MM.1S (cell line): Measurements from ENCODE around the gene C14orf132.

Experiments
- DNase-seq: peaks from one replicate; pipeline ENCODE4 v3.0.0-alpha.2; 2015
- H2AFZ ChIP-seq: fragments of 300-600 bp; sonication (generic); 2 replicates; pipeline ENCODE4 v1.6.0; 2016; ENCODE audit warnings: antibody characterized with exemption, low read length
- H3F3A ChIP-seq: fragments of 300-600 bp; sonication (generic); 2 replicates; pipeline ENCODE4 v1.6.1; 2016; ENCODE audit warnings: mild to moderate bottlenecking, antibody characterized with exemption, low read length, moderate library complexity, mixed read lengths; ENCODE audit not compliant: insufficient read depth
- H3K27ac ChIP-seq: fragments of 300-600 bp; sonication (generic); 2 replicates; pipeline ENCODE4 v1.5.1; 2016; ENCODE audit warnings: mild to moderate bottlenecking, low read length
- H3K27me3 ChIP-seq: fragments of 300-600 bp; sonication (generic); replicated peaks from 2 replicates; pipeline ENCODE4 v1.6.0; 2016; ENCODE audit warnings: low read length; ENCODE audit not compliant: insufficient read depth
- H3K36me3 ChIP-seq: fragments of 300-600 bp; sonication (generic); replicated peaks from 2 replicates; pipeline ENCODE4 v1.6.1; 2016; ENCODE audit warnings: mild to moderate bottlenecking, low read length, mixed read lengths; ENCODE audit not compliant: insufficient read depth
- H3K4me1 ChIP-seq: fragments of 300-600 bp; sonication (generic); 2 replicates; pipeline ENCODE4 v1.6.1; 2016; ENCODE audit warnings: low read length, mixed read lengths
- H3K4me2 ChIP-seq: fragments of 300-600 bp; sonication (generic); 2 replicates; pipeline ENCODE4 v1.6.0; 2016; ENCODE audit warnings: low read depth, low read length
- H3K4me3 ChIP-seq: fragments of 300-600 bp; sonication (generic); 2 replicates; pipeline ENCODE4 v1.5.1; 2016; ENCODE audit warnings: low read length, mixed read lengths
- H3K79me2 ChIP-seq: fragments of 300-600 bp; sonication (generic); 2 replicates; pipeline ENCODE4 v1.6.1; 2016; ENCODE audit warnings: mixed run types, low read length, mixed read lengths
- H3K9ac ChIP-seq: fragments of 300-600 bp; sonication (generic); 2 replicates; pipeline ENCODE4 v1.6.1; 2016; ENCODE audit warnings: low read length, mixed read lengths
- H3K9me2 ChIP-seq: fragments of 300-600 bp; sonication (generic); replicated peaks from 2 replicates; pipeline ENCODE4 v1.6.1; 2016; ENCODE audit warnings: mild to moderate bottlenecking, low read length, mixed read lengths; ENCODE audit not compliant: insufficient read depth
- H3K9me3 ChIP-seq: fragments of 300-600 bp; sonication (generic); replicated peaks from 2 replicates; pipeline ENCODE4 v1.6.1; 2016; ENCODE audit warnings: mild to moderate bottlenecking, low read length, mixed read lengths; ENCODE audit not compliant: insufficient read depth
- H4K20me1 ChIP-seq: fragments of 300-600 bp; sonication (generic); 2 replicates; pipeline ENCODE4 v1.6.1; 2016; ENCODE audit warnings: mild to moderate bottlenecking, low read length, moderate library complexity, mixed read lengths; ENCODE audit not compliant: insufficient read depth
- CTCF ChIP-seq: fragments of 300-600 bp; sonication (generic); IDR thresholded peaks from 2 replicates; pipeline ENCODE4 v1.5.1; 2016; ENCODE audit warnings: antibody characterized with exemption, low read length, mixed read lengths
- EZH2 ChIP-seq: fragments of 300-600 bp; sonication (generic); optimal IDR thresholded peaks from 2 replicates; pipeline ENCODE3; 2017; ENCODE audit warnings: low read depth, mild to moderate bottlenecking, antibody characterized with exemption, low read length, mixed read lengths
- EZH2phosphoT487 ChIP-seq: fragments of 300-600 bp; sonication (generic); IDR thresholded peaks from 2 replicates; pipeline ENCODE4 v1.6.1; 2018; ENCODE audit warnings: antibody characterized with exemption, low read length

Gene C14orf132

GRCh38 chr14:96030108-96030760, 8.9 kb upstream of the C14orf132 start:
- Histone ChIP-seq H3K27ac (no peak overlapping the region), H3K9ac (no peak overlapping the region), H3K4me2 (no peak overlapping the region), H3K4me1 (no peaks in the 10 kb centered on the region), H3K9me2 (no peaks in the 10 kb centered on the region), H4K20me1 (no peaks in the 10 kb centered on the region), H3K9me3 (no peaks in the 10 kb centered on the region), H3F3A (no peaks in the 10 kb centered on the region), H3K36me3 (no peaks in the 10 kb centered on the region), H3K4me3 (no peak overlapping the region), H3K79me2 (no peaks in the 10 kb centered on the region), H2AFZ (no peak overlapping the region), H3K27me3 (no peaks in the 10 kb centered on the region)
- DNase-seq: no peak
- TF ChIP-seq EZH2 (no peak), CTCF (no peak), EZH2phosphoT487 (no peak)

GRCh38 chr14:96031691-96032090, 7.5 kb upstream of the C14orf132 start:
- Histone ChIP-seq H3F3A (no peaks in the 10 kb centered on the region), H3K27me3 (no peaks in the 10 kb centered on the region), H3K27ac (no peak overlapping the region), H3K4me2 (no peak overlapping the region), H3K9me2 (no peaks in the 10 kb centered on the region), H3K36me3 (no peaks in the 10 kb centered on the region), H3K4me1 (no peaks in the 10 kb centered on the region), H4K20me1 (no peaks in the 10 kb centered on the region), H2AFZ (no peak overlapping the region), H3K79me2 (no peaks in the 10 kb centered on the region), H3K4me3 (no peak overlapping the region), H3K9me3 (no peaks in the 10 kb centered on the region), H3K9ac (no peak overlapping the region)
- TF ChIP-seq EZH2phosphoT487 (no peak), CTCF (no peak), EZH2 (no peak)
- no peak for DNase-seq

GRCh38 chr14:96035456-96035855, 3.7 kb upstream of the C14orf132 start:
- H3K4me2 ChIP-seq: no peak overlapping the region

More at GRCh38 chr14:96035456-96035855, 3.7 kb upstream of the C14orf132 start:
- Histone ChIP-seq H3K79me2 (no peaks in the 10 kb centered on the region), H3K9ac (no peak overlapping the region), H4K20me1 (no peaks in the 10 kb centered on the region), H3K36me3 (no peaks in the 10 kb centered on the region), H3K4me1 (no peaks in the 10 kb centered on the region), H3K4me3 (no peak overlapping the region), H3K27ac (no peak overlapping the region), H3K27me3 (no peaks in the 10 kb centered on the region; the same call in 1 of the 2 replicates), H3K9me3 (no peaks in the 10 kb centered on the region), H3K9me2 (no peaks in the 10 kb centered on the region), H3F3A (no peaks in the 10 kb centered on the region), H2AFZ (no peak overlapping the region)
- TF ChIP-seq EZH2 (no peak), CTCF (no peak), EZH2phosphoT487 (no peak)
- DNase-seq: no peak
